Spinal cord (tissue), 10 donors: ENCODE data around the gene PHF5A. TPM values are rescaled to one million over a fixed set of nuclear protein-coding genes. Genes with fewer than 3 reads are reported as not detected.
"Not testable (repeated sequence)": the region's sequence is repeated elsewhere in the genome, so short reads cannot be mapped to it uniquely, and the experiment has no call there.

Source experiments
- DNase-seq, 6 donors: peaks; one replicate each; pipeline versions ENCODE4 v3.0.0 to v3.0.0-alpha.2; 2013 to 2015; ENCODE audit warnings: low spot score in 6 of 6, low read depth in 4 of 6
- H3K27ac ChIP-seq: one replicate; pipeline ENCODE4 v1.5.1; 2013; ENCODE audit warnings: low read depth, low read length, control low read depth
- H3K27me3 ChIP-seq: one replicate; pipeline ENCODE4 v1.6.1; 2013; ENCODE audit warnings: low read length; ENCODE audit not compliant: control insufficient read depth, insufficient read depth
- H3K36me3 ChIP-seq: one replicate; pipeline ENCODE4 v1.6.1; 2013; ENCODE audit warnings: low read length; ENCODE audit not compliant: control insufficient read depth, insufficient read depth
- H3K4me1 ChIP-seq: one replicate; pipeline ENCODE4 v1.6.1; 2013; ENCODE audit warnings: low read length; ENCODE audit not compliant: control insufficient read depth, insufficient read depth
- H3K4me3 ChIP-seq: one replicate; pipeline ENCODE4 v1.5.1; 2013; ENCODE audit warnings: low read depth, low read length, control low read depth
- H3K9me3 ChIP-seq: one replicate; pipeline ENCODE4 v1.6.1; 2013; ENCODE audit warnings: low read length; ENCODE audit not compliant: control insufficient read depth, insufficient read depth
- WGBS: methylation state at CpG from one replicate; pipeline ENCODE4 v1.1.5; 2013; ENCODE audit warnings: missing lambda C conversion rate; ENCODE audit not compliant: insufficient coverage; 5-methylcytosine and 5-hydroxymethylcytosine counted together
- polyA plus RNA-seq, 2 donors: library from polyadenylated mRNA; unstranded; fragments of 120-200 nt; gene quantifications; one replicate each; pipeline ENCODE4 v1.2.1, GENCODE V29; 2013; ENCODE audit not compliant: insufficient read length in 2 of 2
- total RNA-seq, 2 donors: library from RNA; depleted of rRNA in 1 of 2; stranded (reverse); fragments of 120-200 nt in 1 of 2; fragments of >200 nt in 1 of 2; gene quantifications; one replicate each; pipeline versions ENCODE4 v1.2.3 to v1.2.4, GENCODE V29; 2013 to 2014
- donor health status: healthy.

PHF5A gene
- total and polyA plus RNA-seq, 4 donors: 30.0 to 48.8 (median 44.6) TPM

DNA sequence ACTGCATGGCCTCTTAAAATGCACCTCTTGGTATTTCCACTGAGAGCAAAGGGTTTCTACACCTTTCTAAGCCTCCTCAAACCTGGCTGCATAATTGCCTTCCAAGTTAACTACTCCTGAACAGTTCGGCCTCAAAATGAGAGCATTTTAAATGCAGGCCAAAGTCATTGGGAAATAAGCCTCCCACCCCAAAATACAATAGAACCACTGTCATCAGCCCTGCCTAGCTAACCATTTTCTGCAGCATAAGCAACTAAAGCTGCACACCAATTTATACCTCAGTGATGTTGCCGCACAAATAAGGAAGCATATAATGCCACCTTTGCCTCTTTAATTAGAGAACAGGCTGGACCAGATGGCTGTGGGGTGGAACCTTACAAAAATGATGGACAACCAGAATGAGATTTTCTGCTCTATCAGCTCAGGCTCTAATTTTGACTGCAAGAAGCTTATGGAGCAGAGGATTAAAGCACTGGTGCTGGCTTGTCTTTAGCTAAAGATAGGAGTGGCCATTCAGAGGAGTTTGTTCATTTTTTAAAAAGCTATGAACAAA is 26.2 kb downstream of the PHF5A start:
- no peaks in the 10 kb centered on the region for H3K27me3 ChIP-seq
- H3K9me3 ChIP-seq: no peaks in the 10 kb centered on the region
- whole genome bisulfite sequencing: 13% methylated on average over 1 of the region's 2 CpGs
- DNase-seq: no peak
- H3K4me3 ChIP-seq: no peak overlapping the region
- H3K27ac ChIP-seq: no peak overlapping the region
- H3K36me3 ChIP-seq: peaks cover 49% of the 10 kb centered on the region
- H3K4me1 ChIP-seq: peaks cover 16% of the 10 kb centered on the region

DNA sequence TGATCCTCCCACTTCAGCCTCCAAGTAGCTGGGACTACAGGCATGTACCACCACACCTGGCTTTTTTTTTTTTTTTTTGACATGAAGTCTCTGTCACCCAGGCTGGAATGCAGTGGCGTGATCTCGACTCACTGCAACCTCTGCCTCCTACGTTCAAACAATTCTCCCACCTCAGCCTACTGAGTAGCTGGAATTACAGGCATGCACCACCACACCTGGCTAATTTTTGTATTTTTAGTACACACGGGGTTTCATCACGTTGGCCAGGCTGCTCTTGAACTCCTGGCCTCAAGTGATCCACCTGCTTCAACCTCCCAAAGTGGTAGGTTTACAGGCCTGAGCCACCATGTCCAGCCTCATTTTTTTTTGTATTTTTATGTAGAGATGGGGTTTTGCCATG is 28.0 kb downstream of the PHF5A start:
- DNase-seq, H3K27me3 ChIP-seq, H3K4me3 ChIP-seq, H3K27ac ChIP-seq, H3K9me3 ChIP-seq: not testable (repeated sequence)
- WGBS: 89% methylated on average over 4 of the region's 5 CpGs
- Histone ChIP-seq H3K36me3 (peaks cover 68% of the 10 kb centered on the region), H3K4me1 (peaks cover 34% of the 10 kb centered on the region)

DNA sequence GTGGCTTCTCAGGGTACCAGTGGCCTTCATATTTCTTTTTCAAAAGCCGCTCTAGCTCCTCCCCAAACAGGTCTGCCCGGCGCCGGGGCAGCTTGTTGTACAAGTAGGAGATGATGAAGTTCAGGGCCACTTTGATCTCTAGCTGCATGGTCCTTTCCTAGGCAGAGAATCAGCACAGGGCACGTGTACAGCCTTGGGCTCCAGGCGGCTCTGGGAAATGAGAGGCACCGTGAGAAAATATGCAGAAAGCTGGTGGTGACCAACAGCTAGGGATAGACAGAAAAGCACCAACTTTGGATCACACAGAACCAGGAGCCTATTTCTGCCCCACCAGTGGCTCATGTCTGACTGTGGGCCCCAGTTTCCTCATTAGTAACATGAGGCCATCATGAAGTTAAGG is 31.3 kb downstream of the PHF5A start:
- Histone ChIP-seq H3K4me1 (peaks cover 35% of the 10 kb centered on the region), H3K9me3 (no peaks in the 10 kb centered on the region), H3K27ac (no peak overlapping the region), H3K27me3 (no peaks in the 10 kb centered on the region), H3K36me3 (peaks cover 74% of the 10 kb centered on the region), H3K4me3 (no peak overlapping the region)
- no peak for DNase-seq
- WGBS: 85% methylated on average over 6 of the region's 7 CpGs

DNA sequence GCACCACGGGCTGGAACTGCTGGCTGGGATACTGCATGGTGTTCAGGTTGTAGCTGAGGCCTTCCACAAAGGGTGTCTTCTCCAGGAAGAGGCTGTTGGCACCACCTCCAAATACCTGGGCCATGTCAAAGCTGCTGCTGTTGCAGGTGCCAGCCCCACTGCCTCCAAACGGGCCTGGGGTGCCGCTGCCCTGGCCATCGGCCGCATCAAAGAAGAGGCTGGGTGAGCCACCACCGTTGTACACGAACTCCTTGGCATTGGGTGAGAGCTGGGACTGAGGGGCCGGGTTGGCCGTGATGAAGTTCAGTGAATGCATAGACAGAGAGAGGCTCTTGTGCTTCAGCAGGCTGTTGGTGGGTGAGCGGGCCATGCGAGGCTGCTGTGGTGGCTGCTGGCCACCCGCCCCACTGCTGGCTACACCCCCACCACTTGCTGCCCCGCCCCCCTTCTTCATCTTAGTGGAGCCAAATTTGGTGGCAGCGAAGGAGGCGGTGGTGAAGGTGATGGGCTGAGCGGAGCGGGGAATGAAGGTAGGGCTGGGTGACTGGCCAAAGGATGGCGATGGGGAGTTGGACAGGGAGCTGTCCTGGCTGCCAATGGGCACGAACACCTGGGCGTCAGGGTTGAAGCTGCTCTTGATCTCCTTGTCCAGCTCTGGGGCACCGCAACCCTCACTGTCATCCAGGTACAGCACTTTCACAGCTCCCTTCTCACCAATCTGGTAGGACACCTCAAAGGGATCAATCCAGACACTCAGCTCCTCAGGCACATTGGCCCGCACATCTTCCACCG is 32.0 kb downstream of the PHF5A start:
- Histone ChIP-seq H3K4me3 (no peak overlapping the region), H3K27me3 (no peaks in the 10 kb centered on the region), H3K36me3 (peaks cover 79% of the 10 kb centered on the region), H3K27ac (no peak overlapping the region), H3K9me3 (no peaks in the 10 kb centered on the region), H3K4me1 (peaks cover 35% of the 10 kb centered on the region)
- no peak for DNase-seq
- WGBS: 85% methylated on average over 18 of the region's 23 CpGs

DNA sequence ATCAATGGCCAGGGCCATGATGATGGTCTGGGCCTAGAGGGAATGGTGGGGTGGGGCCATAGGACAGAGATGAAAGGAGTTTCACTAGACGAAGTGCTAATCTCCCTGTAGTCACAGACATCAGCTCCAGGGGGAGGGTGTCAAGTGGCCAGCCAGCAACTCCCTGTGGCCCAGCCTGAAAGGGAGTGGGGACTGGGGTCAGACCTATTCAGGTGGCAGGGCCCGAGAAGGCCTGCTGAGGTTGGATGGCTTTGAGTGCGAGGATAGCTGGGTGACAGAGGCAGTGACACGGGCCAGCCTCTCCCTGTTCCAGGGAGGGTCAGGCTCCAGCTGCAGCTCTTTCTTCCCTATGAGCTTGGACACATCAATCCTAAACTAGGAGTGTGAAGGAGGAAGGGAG is 32.9 kb downstream of the PHF5A start:
- Histone ChIP-seq H3K4me1 (peaks cover 35% of the 10 kb centered on the region), H3K27ac (no peak overlapping the region)

DNA sequence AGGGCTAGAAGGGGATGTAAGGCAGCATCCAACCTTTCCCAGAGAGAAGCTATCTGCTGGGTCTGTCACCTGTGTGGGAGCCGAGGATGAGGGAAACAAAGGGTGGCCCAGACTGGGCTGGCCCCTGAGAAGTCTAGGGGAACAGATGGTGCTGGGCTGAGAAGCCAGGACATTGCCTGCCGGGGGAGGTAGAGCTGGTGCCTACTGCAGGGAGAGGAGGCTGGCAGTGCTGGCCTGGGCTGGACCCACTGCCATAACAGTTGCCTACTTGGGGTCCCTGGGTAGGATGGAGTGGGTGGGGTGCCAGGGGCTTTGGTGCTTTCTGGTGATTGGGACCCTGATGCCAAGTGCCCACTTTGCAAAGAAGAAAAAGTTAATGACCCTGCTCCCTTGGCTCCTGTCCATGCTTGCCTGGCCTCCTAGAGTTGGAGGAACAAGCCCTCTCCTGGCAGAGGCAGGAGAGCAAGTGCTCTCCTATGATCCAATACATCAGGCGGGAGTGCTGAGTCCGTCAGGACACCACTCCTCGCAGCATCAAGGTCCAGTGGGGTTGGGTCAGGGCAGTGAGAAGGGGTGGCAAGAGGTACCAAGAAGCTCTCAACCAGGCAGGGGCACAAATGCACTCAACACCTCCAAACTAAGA is 34.0 kb downstream of the PHF5A start:
- H3K27ac ChIP-seq, DNase-seq, H3K27me3 ChIP-seq, H3K9me3 ChIP-seq, H3K4me3 ChIP-seq: not testable (repeated sequence)
- WGBS: 84% methylated on average over 2 of the region's 5 CpGs
- peaks cover 72% of the 10 kb centered on the region for H3K36me3 ChIP-seq
- H3K4me1 ChIP-seq: peaks cover 42% of the 10 kb centered on the region

More for the DNA sequence above, 32.9 kb downstream of the PHF5A start:
- Histone ChIP-seq H3K36me3 (peaks cover 81% of the 10 kb centered on the region), H3K27me3 (no peaks in the 10 kb centered on the region), H3K9me3 (no peaks in the 10 kb centered on the region), H3K4me3 (no peak overlapping the region)
- WGBS: 77% methylated on average over 3 of the region's 4 CpGs
- DNase-seq: no peak

DNA sequence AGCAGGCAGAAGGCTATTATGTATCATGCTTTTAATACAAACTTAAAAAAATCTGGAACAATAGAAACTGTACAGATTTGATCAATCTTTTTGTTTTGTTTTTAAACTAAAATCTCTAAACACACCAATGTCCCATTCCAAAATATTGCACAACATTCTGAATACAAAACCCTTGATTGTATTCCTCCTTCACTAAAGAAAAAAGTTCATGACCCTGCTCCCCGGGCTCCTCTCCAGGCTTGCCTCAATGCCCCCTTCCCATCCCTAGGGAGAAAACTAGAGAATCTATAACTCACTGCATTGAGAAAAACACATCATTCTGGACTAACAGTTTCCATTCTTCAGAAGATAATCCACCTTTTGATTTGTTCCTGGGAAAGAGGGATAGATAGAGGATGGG is 35.0 kb downstream of the PHF5A start:
- no CpG with 5 or more reads among the region's 1 CpG for WGBS
- H3K36me3 ChIP-seq: peaks cover 71% of the 10 kb centered on the region
- not testable (repeated sequence) for H3K27ac ChIP-seq, H3K4me3 ChIP-seq, H3K9me3 ChIP-seq, H3K27me3 ChIP-seq, DNase-seq
- H3K4me1 ChIP-seq: peaks cover 46% of the 10 kb centered on the region

DNA sequence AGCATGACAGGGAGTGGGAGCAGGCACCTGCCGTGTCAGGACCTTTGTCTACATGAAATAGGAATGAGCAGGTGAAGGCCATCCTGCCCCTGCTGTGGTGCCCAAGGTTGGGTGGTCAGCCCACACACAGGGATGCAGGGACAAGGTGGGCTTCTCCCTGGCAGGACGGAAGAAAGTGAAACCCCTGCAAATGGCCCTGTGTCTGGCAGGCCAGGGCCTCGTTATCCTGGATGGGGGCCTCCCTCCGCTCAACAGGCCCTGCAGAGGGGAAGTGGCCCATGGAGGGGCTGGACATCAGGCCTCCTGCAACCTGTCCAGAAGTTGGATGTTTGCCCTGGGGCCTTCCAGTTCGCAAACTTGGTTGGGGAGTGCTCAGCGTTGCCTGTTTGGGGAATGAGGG is 36.8 kb downstream of the PHF5A start:
- no peak for DNase-seq
- no peak overlapping the region for H3K27ac ChIP-seq

DNA sequence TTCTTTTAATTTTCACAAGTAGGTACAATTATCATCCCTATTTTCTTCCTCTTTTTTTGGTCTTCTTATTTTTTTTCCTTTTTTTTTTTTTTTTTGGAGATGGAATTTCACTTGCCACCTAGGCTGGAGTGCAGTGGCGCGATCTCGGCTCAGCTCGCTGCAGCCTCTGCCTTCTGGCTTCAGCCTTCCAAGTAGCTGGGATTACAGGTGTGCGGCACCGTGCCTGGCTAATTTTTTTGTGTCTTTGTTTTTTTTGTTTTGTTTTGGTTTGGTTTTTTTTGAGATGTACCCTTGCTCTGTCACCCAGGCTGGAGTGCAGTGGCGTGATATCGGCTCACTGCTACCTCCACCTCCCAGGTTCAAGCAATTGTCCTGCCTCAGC is 38.5 kb downstream of the PHF5A start:
- Histone ChIP-seq H3K4me3 (no peak overlapping the region), H3K27ac (no peak overlapping the region), H3K36me3 (peaks cover 59% of the 10 kb centered on the region), H3K9me3 (no peaks in the 10 kb centered on the region), H3K27me3 (no peaks in the 10 kb centered on the region), H3K4me1 (peaks cover 22% of the 10 kb centered on the region)
- DNase-seq: no peak
- WGBS: 94% methylated on average over 6 of the region's 8 CpGs

More for the DNA sequence above, 36.8 kb downstream of the PHF5A start:
- WGBS: 85% methylated on average over 4 of the region's 6 CpGs
- no peak overlapping the region for H3K4me3 ChIP-seq
- peaks cover 61% of the 10 kb centered on the region for H3K36me3 ChIP-seq
- no peaks in the 10 kb centered on the region for H3K27me3 ChIP-seq
- no peaks in the 10 kb centered on the region for H3K9me3 ChIP-seq
- peaks cover 39% of the 10 kb centered on the region for H3K4me1 ChIP-seq
